Esophagus squamous epithelium (tissue), 5 donors: ENCODE measurements around the gene CDYL. TPM values are rescaled to one million over a fixed set of nuclear protein-coding genes. Genes with fewer than 3 reads are reported as not detected.

Experiments used
- DNase-seq: peaks from one replicate; lab custom pipeline; 2025; lab: John Stamatoyannopoulos, UW
- H3K27ac ChIP-seq, 4 donors: fragments of 200-600 bp; sonication (generic); one replicate each; pipeline ENCODE4 v1.5.1; 2016 to 2019; ENCODE audit warnings: mild to moderate bottlenecking in 1 of 4
- H3K27me3 ChIP-seq, 4 donors: fragments of 200-600 bp; sonication (generic); 1 replicate in 3 of 4; 2 replicates in 1 of 4; pipeline versions ENCODE4 v1.5.1 to v1.6.0; 2017 to 2021; ENCODE audit warnings: antibody characterized with exemption in 1 of 4
- H3K36me3 ChIP-seq, 3 donors: fragments of 200-600 bp; sonication (generic); one replicate each; pipeline ENCODE4 v1.5.1; 2016 to 2019
- H3K4me1 ChIP-seq, 3 donors: fragments of 200-600 bp; sonication (generic); one replicate each; pipeline ENCODE4 v1.5.1; 2017 to 2019
- H3K4me3 ChIP-seq, 4 donors: fragments of 200-600 bp; sonication (generic); 1 replicate in 3 of 4; 2 replicates in 1 of 4; pipeline ENCODE4 v1.5.1; 2016 to 2019; ENCODE audit warnings: mild to moderate bottlenecking in 2 of 4, moderate library complexity in 1 of 4
- H3K9me3 ChIP-seq, 3 donors: fragments of 200-600 bp; sonication (generic); one replicate each; pipeline ENCODE4 v1.5.1; 2016 to 2019
- CTCF ChIP-seq, 6 experiments: fragments of 450-650 bp in 4 of 6; fragments of 200-600 bp in 2 of 6; sonication (generic) in 2 of 6; IDR thresholded peaks; one replicate each; pipeline ENCODE4 v1.5.1; 2016 to 2019; ENCODE audit warnings: antibody characterized with exemption in 6 of 6, mild to moderate bottlenecking in 4 of 6, moderate library complexity in 4 of 6
- POLR2A ChIP-seq, 4 donors: fragments of 450-650 bp; IDR thresholded peaks; one replicate each; pipeline ENCODE4 v1.6.1; 2017; ENCODE audit warnings: antibody characterized with exemption in 4 of 4, mild to moderate bottlenecking in 4 of 4, moderate library complexity in 3 of 4
- WGBS, 2 donors: methylation state at CpG; one replicate each; pipeline ENCODE4 v1.1.5; 2018; 5-methylcytosine and 5-hydroxymethylcytosine counted together
- intact Hi-C: fragments of 100-400 bp; cut with DNase I; formaldehyde crosslinking; loops from one replicate; pipeline ENCODE4 v1.15.0; 2022
- total RNA-seq, 4 donors: library from RNA; depleted of rRNA; stranded (reverse); fragments of >200 nt; gene quantifications; one replicate each; pipeline ENCODE4 v1.1.0, GENCODE V29; 2016
- donor health status: DM: yes; HTN: yes; CAD: no.

Gene CDYL
- total RNA-seq, 4 donors from 2014 or later: 15.2 to 43.5 (median 19.6) TPM

GRCh38 chr6:4901386-4902061, 125.3 kb downstream of the CDYL start:
- 68 to 77% methylated on average over 5 to 6 of the region's 8 CpGs for WGBS, 2 donors
- Histone ChIP-seq H3K36me3 (peaks cover 0 to 56% (median 0%) of the 10 kb centered on the region in 3 donors), H3K9me3 (no peaks in the 10 kb centered on the region), H3K27ac (no peak overlapping the region), H3K27me3 (no peaks in the 10 kb centered on the region), H3K4me1 (no peaks in the 10 kb centered on the region), H3K4me3 (no peak overlapping the region)
- intact Hi-C loops: no loop called here
- TF ChIP-seq POLR2A (IDR thresholded peaks at IDR 0.05) (no peak), CTCF (IDR thresholded peaks at IDR 0.05) (no peak)
- DNase-seq: no peak

GRCh38 chr6:4902363-4902762, 126.2 kb downstream of the CDYL start:
- WGBS, 2 donors: 39 to 56% methylated on average over 2 of the region's 2 CpGs
- Histone ChIP-seq H3K36me3 (peaks cover 0 to 55% (median 0%) of the 10 kb centered on the region in 3 donors), H3K4me3 (no peak overlapping the region), H3K27me3 (no peaks in the 10 kb centered on the region), H3K9me3 (no peaks in the 10 kb centered on the region), H3K4me1 (no peaks in the 10 kb centered on the region), H3K27ac (no peak overlapping the region)
- intact Hi-C loops: no loop called here
- TF ChIP-seq CTCF (IDR thresholded peaks at IDR 0.05) (no peak), POLR2A (IDR thresholded peaks at IDR 0.05) (no peak)
- no peak for DNase-seq

GRCh38 chr6:4903121-4903520, 126.9 kb downstream of the CDYL start:
- DNase-seq: no peak
- intact Hi-C loops: no loop called here
- 90 to 95% methylated on average over 9 of the region's 9 CpGs for WGBS, 2 donors
- no peak for TF ChIP-seq POLR2A (IDR thresholded peaks at IDR 0.05)
- TF ChIP-seq CTCF (IDR thresholded peaks at IDR 0.05): no peak
- no peaks in the 10 kb centered on the region for H3K9me3 ChIP-seq
- H3K36me3 ChIP-seq: peaks cover 0 to 51% (median 0%) of the 10 kb centered on the region in 3 donors
- no peaks in the 10 kb centered on the region for H3K27me3 ChIP-seq
- H3K4me1 ChIP-seq: no peaks in the 10 kb centered on the region
- H3K27ac ChIP-seq: no peak overlapping the region
- no peak overlapping the region for H3K4me3 ChIP-seq

- intact Hi-C loops: no loop called here
- H3K27ac ChIP-seq: no peak overlapping the region
- H3K4me1 ChIP-seq: no peaks in the 10 kb centered on the region
- no peaks in the 10 kb centered on the region for H3K9me3 ChIP-seq
- no peak for DNase-seq
- peaks cover 0 to 51% (median 0%) of the 10 kb centered on the region in 3 donors for H3K36me3 ChIP-seq
- H3K27me3 ChIP-seq: no peaks in the 10 kb centered on the region
- no peak for TF ChIP-seq CTCF (IDR thresholded peaks at IDR 0.05)
- TF ChIP-seq POLR2A (IDR thresholded peaks at IDR 0.05): no peak
- 72 to 93% methylated on average over 5 to 11 of the region's 12 CpGs for WGBS, 2 donors
- no peak overlapping the region for H3K4me3 ChIP-seq
Observed at GRCh38 chr6:4903751-4904370, 127.7 kb downstream of the CDYL start.

GRCh38 chr6:4904461-4905025, 128.3 kb downstream of the CDYL start:
- Histone ChIP-seq H3K27me3 (no peaks in the 10 kb centered on the region), H3K4me1 (peaks cover 0 to 5% (median 0%) of the 10 kb centered on the region in 3 donors), H3K9me3 (no peaks in the 10 kb centered on the region), H3K4me3 (no peak overlapping the region), H3K36me3 (peaks cover 0 to 46% (median 0%) of the 10 kb centered on the region in 3 donors), H3K27ac (no peak overlapping the region)
- WGBS, 2 donors: 88 to 97% methylated on average over 7 to 12 of the region's 12 CpGs
- DNase-seq: no peak
- intact Hi-C loops: no loop called here
- TF ChIP-seq POLR2A (IDR thresholded peaks at IDR 0.05) (no peak), CTCF (IDR thresholded peaks at IDR 0.05) (no peak)
